D721Med (cell line): ENCODE data around the gene ABCB11.

ENCODE experiments used
- DNase-seq: peaks from one replicate; pipeline ENCODE4 v3.0.0; 2011; ENCODE audit warnings: low spot score; ENCODE audit not compliant: insufficient read length
- FAIRE-seq: peaks from 2 replicates; lab custom pipeline; 2011; peaks lifted over from hg19 to GRCh38; lab: Jason Lieb, UNC
- TF ChIP-seq, protein P1 (sequence below): IDR thresholded peaks from 2 replicates; pipeline ENCODE4 v1.5.1; 2012; ENCODE audit warnings: mild to moderate bottlenecking, control low read depth; ENCODE audit not compliant: insufficient read depth; ENCODE audit errors: missing control alignments

The ABCB11 gene

DNA sequence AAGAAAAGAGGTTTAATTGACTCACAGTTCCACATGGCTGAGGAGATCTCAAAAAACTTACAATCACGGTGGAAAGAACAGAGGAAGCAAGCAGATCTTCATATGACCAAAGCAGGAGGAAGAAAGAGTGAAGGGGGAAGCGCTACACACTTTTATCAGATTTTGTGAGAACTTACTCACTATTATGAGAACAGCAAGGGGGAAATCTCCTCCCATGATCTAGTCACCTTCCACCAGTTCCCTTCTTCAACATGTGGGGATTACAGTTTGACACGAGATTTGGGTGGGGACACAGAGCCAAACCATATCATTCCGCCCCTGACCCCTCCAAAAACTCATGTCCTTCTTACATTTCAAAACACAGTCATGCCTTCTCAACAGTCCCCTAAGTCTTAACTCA is 75.8 kb downstream of the ABCB11 start:
- TF ChIP-seq, protein P1, sequence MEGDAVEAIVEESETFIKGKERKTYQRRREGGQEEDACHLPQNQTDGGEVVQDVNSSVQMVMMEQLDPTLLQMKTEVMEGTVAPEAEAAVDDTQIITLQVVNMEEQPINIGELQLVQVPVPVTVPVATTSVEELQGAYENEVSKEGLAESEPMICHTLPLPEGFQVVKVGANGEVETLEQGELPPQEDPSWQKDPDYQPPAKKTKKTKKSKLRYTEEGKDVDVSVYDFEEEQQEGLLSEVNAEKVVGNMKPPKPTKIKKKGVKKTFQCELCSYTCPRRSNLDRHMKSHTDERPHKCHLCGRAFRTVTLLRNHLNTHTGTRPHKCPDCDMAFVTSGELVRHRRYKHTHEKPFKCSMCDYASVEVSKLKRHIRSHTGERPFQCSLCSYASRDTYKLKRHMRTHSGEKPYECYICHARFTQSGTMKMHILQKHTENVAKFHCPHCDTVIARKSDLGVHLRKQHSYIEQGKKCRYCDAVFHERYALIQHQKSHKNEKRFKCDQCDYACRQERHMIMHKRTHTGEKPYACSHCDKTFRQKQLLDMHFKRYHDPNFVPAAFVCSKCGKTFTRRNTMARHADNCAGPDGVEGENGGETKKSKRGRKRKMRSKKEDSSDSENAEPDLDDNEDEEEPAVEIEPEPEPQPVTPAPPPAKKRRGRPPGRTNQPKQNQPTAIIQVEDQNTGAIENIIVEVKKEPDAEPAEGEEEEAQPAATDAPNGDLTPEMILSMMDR, result no peak
- DNase-seq (no peak), FAIRE-seq (no peak)

DNA sequence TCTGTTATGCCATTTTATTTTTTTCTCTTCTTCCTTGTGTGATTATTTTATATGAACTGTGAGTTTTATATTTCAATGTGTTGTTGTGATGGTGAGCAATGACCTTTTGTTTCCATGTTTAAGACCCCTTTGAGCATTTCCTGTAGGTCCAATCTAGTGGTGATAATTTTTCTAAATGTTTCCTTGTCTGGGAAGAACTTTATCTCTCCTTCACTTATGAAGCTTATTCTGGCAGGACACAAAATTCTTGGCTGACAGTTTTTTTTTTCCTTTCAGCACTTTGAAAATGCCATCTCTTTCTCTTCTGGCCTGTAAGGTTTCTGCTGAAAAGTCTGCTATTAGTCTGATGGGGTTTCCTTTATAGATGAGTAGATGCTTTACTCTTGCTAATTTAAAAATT is 76.9 kb downstream of the ABCB11 start:
- no peak for DNase-seq
- no peak for FAIRE-seq
- TF ChIP-seq, protein P1, result no peak

DNA sequence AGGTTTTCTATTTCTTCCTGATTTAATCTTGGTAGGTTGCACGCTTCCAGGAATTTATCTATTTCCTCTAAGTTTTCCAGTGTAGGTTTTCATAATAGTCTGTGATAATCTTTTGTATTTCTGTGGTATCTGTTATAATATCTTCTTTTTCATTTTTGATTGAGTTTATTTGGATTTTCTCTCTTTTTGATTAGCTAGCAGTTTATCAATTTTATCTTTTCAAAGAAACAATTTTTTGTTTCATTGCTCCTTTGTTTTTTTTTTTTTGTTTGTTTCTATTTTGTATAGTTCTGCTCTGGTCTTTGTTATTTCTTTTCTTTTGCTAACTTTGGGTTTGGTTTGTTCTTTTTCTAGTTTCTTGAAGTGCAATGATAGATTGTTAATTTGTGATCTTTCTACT is 78.7 kb downstream of the ABCB11 start:
- FAIRE-seq (no peak), DNase-seq (no peak)
- TF ChIP-seq, protein P1, result no peak

DNA sequence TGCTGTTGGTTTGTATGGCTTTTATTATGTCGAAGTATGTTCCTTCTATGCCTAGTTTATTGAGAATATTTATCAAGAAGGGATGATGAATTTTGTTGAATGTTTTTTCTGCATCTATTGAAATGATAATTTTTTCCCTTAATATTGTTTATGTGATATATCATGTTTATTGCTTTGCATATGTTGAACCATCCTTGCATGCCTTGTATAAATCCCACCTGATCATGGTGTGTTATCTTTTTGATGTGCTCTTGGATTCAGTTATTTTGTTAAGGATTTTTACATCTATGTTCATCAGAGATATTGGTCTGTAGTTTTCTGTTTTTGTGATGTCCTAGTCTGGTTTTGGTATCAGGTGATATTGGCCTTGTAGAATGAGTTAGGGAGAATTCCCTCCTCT is 79.3 kb downstream of the ABCB11 start:
- FAIRE-seq (no peak), DNase-seq (no peak)
- TF ChIP-seq, protein P1, result no peak

DNA sequence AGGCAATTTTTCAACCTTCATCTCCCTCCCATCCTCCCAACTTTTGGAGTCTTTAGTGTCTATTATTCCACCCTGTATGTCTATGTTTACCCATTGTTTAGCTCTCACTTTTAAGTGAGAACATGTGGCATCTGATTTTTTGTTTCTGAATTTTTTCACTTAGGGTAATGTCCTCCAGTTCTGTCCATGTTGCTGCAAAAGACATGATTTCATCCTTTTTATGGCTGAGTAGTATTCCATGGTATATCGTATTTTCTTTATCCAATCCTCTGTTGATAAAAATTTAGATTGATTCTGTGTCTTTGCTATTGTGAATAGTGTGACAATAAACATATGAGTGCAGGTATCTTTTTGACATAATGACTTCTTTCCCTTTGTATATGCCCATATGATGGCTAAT is 81.8 kb downstream of the ABCB11 start:
- FAIRE-seq (no peak), DNase-seq (no peak)
- TF ChIP-seq, protein P1, result no peak

DNA sequence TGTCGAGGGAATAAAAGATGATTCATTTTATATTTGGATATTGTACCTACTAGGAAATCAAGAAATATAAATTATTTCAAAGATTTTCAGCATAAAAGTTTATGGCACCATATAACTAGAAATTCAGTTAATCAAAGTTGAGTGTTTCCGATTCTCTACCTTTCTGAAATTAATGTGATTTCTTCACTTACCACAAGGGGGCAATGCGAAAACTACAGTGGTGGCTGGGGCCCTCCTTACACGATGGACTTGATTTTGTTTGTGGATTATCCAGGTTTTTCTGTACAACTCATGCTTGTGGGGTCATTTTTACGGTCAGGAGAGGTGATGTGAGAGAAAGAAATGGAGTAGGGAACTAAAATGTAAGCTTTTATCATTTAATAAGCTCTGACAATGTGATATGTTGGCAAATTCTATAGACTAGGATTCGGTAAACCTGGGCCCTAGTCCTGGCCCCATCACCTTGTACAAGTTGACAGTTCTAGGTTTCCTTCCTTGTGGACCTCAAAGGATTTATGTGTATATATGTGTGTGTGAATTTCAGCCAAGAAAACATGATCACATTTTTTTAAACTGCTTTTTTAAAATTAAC is 82.4 kb downstream of the ABCB11 start:
- no peak for FAIRE-seq
- no peak for DNase-seq

DNA sequence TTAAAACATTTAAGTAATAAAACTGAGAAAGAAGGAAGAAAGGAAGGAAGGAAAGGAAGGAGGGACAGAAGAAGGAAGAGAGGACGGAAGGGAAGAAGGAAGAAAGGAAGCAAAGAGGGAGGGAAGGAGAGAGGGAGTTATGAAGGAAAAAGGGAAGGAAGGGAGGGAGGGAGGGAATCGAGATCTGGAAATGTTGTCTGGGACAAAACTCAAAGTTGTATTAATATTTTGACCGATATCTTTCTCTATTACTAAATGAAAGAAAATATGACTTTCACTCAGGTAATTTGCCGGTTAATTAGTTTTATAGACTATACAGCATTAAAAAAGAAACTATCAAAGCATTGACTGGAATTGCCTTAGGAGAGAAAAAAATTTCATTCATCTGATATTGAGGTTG is 85.6 kb downstream of the ABCB11 start:
- TF ChIP-seq, protein P1, result no peak
- FAIRE-seq, result no peak

More for the DNA sequence above, 82.4 kb downstream of the ABCB11 start:
- TF ChIP-seq, protein P1, result peak; percentile 41

More for the DNA sequence above, 85.6 kb downstream of the ABCB11 start:
- no peak for DNase-seq
